HepG2 (cell line): ENCODE measurements around the gene GNB3. TPM values are rescaled to one million over a fixed set of nuclear protein-coding genes. Genes with fewer than 3 reads are reported as not detected.
"Not testable (repeated sequence)": the region's sequence is repeated elsewhere in the genome, so short reads cannot be mapped to it uniquely, and the experiment has no call there.

ENCODE experiments used
- ATAC-seq: fragments of 200-7000 bp; cut with Tn5 transposase; 3 replicates; pipeline ENCODE4 v1.9.1; 2020; ENCODE audit warnings: mild to moderate bottlenecking, moderate library complexity
- BruUV-seq: library from RNA; stranded (reverse); fragments of 400-500 nt; replicated peaks from 2 replicates; lab custom pipeline; 2021; lab: Mats Ljungman, UMichigan
- CTCF ChIA-PET: fragments of 300-600 bp; formaldehyde crosslinking; extraction: SDS; loops from one replicate; lab custom pipeline; 2021; ENCODE audit warnings: low total read pairs, inconsistent platforms, low intra/inter-chr PET ratio; lab: Yijun Ruan, JAX
- POLR2A ChIA-PET: fragments of 350-600 bp; sonication (Branson Sonifier 250); formaldehyde crosslinking; loops from one replicate; lab custom pipeline; 2020; ENCODE audit warnings: antibody characterized with exemption, inconsistent platforms; lab: Yijun Ruan, JAX
- DNase-seq: peaks from one replicate; pipeline ENCODE4 v3.0.0-alpha.2; 2015; ENCODE audit warnings: low spot score
- FAIRE-seq: peaks from 3 replicates; lab custom pipeline; 2011; peaks lifted over from hg19 to GRCh38; lab: Jason Lieb, UNC
- H2AFZ ChIP-seq: one replicate; pipeline ENCODE4 v1.6.1; 2011; ENCODE audit warnings: low read length, inconsistent platforms
- H3K27ac ChIP-seq: fragments of 300-600 bp; 3 replicates; pipeline ENCODE4 v1.8.0; 2011; ENCODE audit warnings: mixed run types, mild to moderate bottlenecking, mixed read lengths, low read length, inconsistent platforms; ENCODE audit not compliant: insufficient read depth; ENCODE audit errors: extremely low read length
- H3K27me3 ChIP-seq, 2 experiments: fragments of 200-600 bp in 1 of 2; 2 replicates in 1 of 2; 3 replicates in 1 of 2; pipeline versions ENCODE4 v1.6.0 to v1.8.0; 2011; ENCODE audit warnings: low read length in 2 of 2, mild to moderate bottlenecking in 2 of 2, moderate library complexity in 2 of 2, inconsistent platforms in 1 of 2; ENCODE audit not compliant: insufficient read depth in 2 of 2, control insufficient read depth in 1 of 2
- H3K36me3 ChIP-seq, 2 experiments: fragments of 200-600 bp in 1 of 2; replicated peaks in 1 of 2; 2 replicates in 1 of 2; 3 replicates in 1 of 2; pipeline versions ENCODE4 v1.5.1 to v1.8.0; 2011; ENCODE audit warnings: low read length in 2 of 2, inconsistent platforms in 1 of 2; ENCODE audit not compliant: insufficient read depth in 2 of 2, control insufficient read depth in 1 of 2
- H3K4me1 ChIP-seq: 2 replicates; pipeline ENCODE4 v1.5.1; 2012; ENCODE audit warnings: low read length, inconsistent platforms; ENCODE audit not compliant: insufficient read depth
- H3K4me2 ChIP-seq: 2 replicates; pipeline ENCODE4 v1.6.0; 2011; ENCODE audit warnings: low read depth, low read length, inconsistent platforms
- H3K4me3 ChIP-seq, 3 experiments: fragments of 200-600 bp in 1 of 3; sonication (generic), shearing (Covaris generic) in 1 of 3; replicated peaks in 1 of 3; 2 replicates each; pipeline ENCODE4 v1.5.1; 2011 to 2016; ENCODE audit warnings: low read length in 3 of 3, inconsistent platforms in 2 of 3, low read depth in 2 of 3, mild to moderate bottlenecking in 2 of 3, control low read depth in 1 of 3, mixed read lengths in 1 of 3; ENCODE audit not compliant: insufficient read depth in 1 of 3
- H3K79me2 ChIP-seq: one replicate; pipeline ENCODE4 v1.6.1; 2011; ENCODE audit warnings: low read length, inconsistent platforms; ENCODE audit not compliant: insufficient read depth
- H3K9ac ChIP-seq: 2 replicates; pipeline ENCODE4 v1.6.0; 2011; ENCODE audit warnings: mild to moderate bottlenecking, low read depth, low read length, inconsistent platforms; ENCODE audit not compliant: insufficient read depth
- H3K9me3 ChIP-seq: 2 replicates; pipeline ENCODE4 v1.5.1; 2012; ENCODE audit warnings: mild to moderate bottlenecking, low read length
- H4K20me1 ChIP-seq: 2 replicates; pipeline ENCODE4 v1.6.0; 2011; ENCODE audit warnings: inconsistent platforms, mild to moderate bottlenecking, low read length, moderate library complexity; ENCODE audit not compliant: insufficient read depth
- CEBPG ChIP-seq: IDR thresholded peaks from 2 replicates; pipeline ENCODE4 v1.6.1; 2016
- HIVEP1 ChIP-seq: sonication (generic); formaldehyde crosslinking; IDR thresholded peaks from 2 replicates; pipeline ENCODE4 v1.4.0; 2020; ENCODE audit warnings: mild to moderate bottlenecking, missing genetic modification reagents
- PHF21A ChIP-seq: sonication (generic); formaldehyde crosslinking; IDR thresholded peaks from 2 replicates; pipeline ENCODE4 v1.5.0; 2020; ENCODE audit warnings: mild to moderate bottlenecking, missing genetic modification reagents
- ZMYM3 ChIP-seq: sonication (generic); formaldehyde crosslinking; IDR thresholded peaks from 2 replicates; pipeline ENCODE4 v1.5.1; 2020; ENCODE audit warnings: mild to moderate bottlenecking, missing genetic modification reagents
- WGBS: methylation state at CpG from one replicate; pipeline ENCODE4 v1.1.6; 2017; ENCODE audit warnings: low lambda C conversion rate; 5-methylcytosine and 5-hydroxymethylcytosine counted together
- in situ Hi-C: cut with HindIII; loops from 2 replicates; pipeline ENCODE4 v1.10.0; 2017; ENCODE audit warnings: low pct_unique_long_range_greater_than_20kb; ENCODE audit not compliant: extremely low pct_ligation_motif_present
- intact Hi-C: fragments of 100-400 bp; cut with micrococcal nuclease; formaldehyde crosslinking; loops from one replicate; pipeline ENCODE4 v1.10.0; 2022; ENCODE audit not compliant: unreplicated experiment
- polyA plus RNA-seq, 8 experiments: library from polyadenylated mRNA; depleted of rRNA in 3 of 8; stranded (reverse) in 7 of 8; unstranded in 1 of 8; fragments of >200 nt; fragmentation: Illumina TruSeq in 4 of 8; extraction: Trizol in 4 of 8; gene quantifications; 2 replicates each; pipeline versions ENCODE4 v1.2.1 to v1.2.3, GENCODE V29; 2011 to 2016; ENCODE audit warnings: low read depth in 4 of 8, missing spikeins in 1 of 8, mixed read lengths in 1 of 8; ENCODE audit not compliant: insufficient read depth in 1 of 8
- total RNA-seq, 5 experiments: library from RNA; depleted of rRNA; stranded (reverse); fragments of >200 nt; fragmentation: Illumina TruSeq; extraction: Trizol; gene quantifications; 2 replicates each; pipeline ENCODE4 v1.2.3, GENCODE V29; 2016; ENCODE audit warnings: low read depth in 1 of 5
- TF ChIP-seq, protein P1 (sequence below): sonication (generic); formaldehyde crosslinking; IDR thresholded peaks from 2 replicates; pipeline ENCODE4 v1.5.1; 2020; ENCODE audit warnings: mild to moderate bottlenecking, missing genetic modification reagents, moderate library complexity

The GNB3 gene
- total and polyA plus RNA-seq, 2 of the 13 experiments (the other 11 are each of a cell fraction or from before 2014, with no cell fraction given) = 1.3 to 3.6 TPM

DNA sequence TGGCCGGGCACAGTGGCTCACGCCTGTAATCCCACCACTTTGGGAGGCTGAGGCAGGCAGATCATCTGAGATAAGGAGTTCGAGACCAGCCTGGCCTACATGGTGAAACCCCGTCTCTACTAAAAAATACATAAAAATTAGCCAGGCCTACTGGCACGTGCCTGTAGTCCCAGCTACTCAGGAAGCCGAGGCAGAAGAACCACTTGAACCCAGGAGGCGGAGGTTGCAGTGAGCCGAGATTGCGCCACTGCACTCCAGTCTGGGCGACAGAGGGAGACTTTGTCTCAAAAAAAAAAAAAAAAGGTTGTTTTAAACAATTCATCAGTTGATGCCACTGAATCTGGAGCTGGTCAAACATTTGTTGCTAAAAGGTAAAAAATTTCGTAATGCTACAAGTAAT is 39.1 kb downstream of the GNB3 start:
- in situ Hi-C loops, H3K27me3 ChIP-seq, BruUV-seq, H3K79me2 ChIP-seq, DNase-seq, H3K4me3 ChIP-seq, H2AFZ ChIP-seq, intact Hi-C loops, H3K9me3 ChIP-seq, CTCF ChIA-PET, H4K20me1 ChIP-seq, H3K36me3 ChIP-seq, FAIRE-seq, ATAC-seq, H3K9ac ChIP-seq, H3K4me2 ChIP-seq: not testable (repeated sequence)
- 59% methylated on average over 10 of the region's 11 CpGs for WGBS
- TF ChIP-seq HIVEP1 (CRISPR knock-in tag) = 0 out of 2 replicates have a peak, but pooled peaks have one; percentile 16
- TF ChIP-seq PHF21A = 0 out of 2 replicates have a peak, but pooled peaks have one; percentile 20
- TF ChIP-seq CEBPG (CRISPR knock-in tag) = peak; percentile 59; the same call in 1 of the 2 replicates
- TF ChIP-seq ZMYM3 (CRISPR knock-in tag) = 0 out of 2 replicates have a peak, but pooled peaks have one; percentile 5
- TF ChIP-seq, protein P1, sequence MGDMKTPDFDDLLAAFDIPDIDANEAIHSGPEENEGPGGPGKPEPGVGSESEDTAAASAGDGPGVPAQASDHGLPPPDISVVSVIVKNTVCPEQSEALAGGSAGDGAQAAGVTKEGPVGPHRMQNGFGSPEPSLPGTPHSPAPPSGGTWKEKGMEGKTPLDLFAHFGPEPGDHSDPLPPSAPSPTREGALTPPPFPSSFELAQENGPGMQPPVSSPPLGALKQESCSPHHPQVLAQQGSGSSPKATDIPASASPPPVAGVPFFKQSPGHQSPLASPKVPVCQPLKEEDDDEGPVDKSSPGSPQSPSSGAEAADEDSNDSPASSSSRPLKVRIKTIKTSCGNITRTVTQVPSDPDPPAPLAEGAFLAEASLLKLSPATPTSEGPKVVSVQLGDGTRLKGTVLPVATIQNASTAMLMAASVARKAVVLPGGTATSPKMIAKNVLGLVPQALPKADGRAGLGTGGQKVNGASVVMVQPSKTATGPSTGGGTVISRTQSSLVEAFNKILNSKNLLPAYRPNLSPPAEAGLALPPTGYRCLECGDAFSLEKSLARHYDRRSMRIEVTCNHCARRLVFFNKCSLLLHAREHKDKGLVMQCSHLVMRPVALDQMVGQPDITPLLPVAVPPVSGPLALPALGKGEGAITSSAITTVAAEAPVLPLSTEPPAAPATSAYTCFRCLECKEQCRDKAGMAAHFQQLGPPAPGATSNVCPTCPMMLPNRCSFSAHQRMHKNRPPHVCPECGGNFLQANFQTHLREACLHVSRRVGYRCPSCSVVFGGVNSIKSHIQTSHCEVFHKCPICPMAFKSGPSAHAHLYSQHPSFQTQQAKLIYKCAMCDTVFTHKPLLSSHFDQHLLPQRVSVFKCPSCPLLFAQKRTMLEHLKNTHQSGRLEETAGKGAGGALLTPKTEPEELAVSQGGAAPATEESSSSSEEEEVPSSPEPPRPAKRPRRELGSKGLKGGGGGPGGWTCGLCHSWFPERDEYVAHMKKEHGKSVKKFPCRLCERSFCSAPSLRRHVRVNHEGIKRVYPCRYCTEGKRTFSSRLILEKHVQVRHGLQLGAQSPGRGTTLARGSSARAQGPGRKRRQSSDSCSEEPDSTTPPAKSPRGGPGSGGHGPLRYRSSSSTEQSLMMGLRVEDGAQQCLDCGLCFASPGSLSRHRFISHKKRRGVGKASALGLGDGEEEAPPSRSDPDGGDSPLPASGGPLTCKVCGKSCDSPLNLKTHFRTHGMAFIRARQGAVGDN = peak; percentile 25
- Histone ChIP-seq H3K4me1 (peaks cover 35% of the 10 kb centered on the region), H3K27ac (peak overlapping the region; percentile 86)
- POLR2A ChIA-PET = interaction anchor here (1.1 to 6.2 kb wide), 7 partner anchors 7 to 82 kb away, joined by 3 to 47 read pairs (median 13); partner anchors contain the start of genes C12orf57, RNU7-1, SPSB2 and TPI1
